GM12878 (cell line): ENCODE results near the gene KHNYN. TPM values are rescaled to one million over a fixed set of nuclear protein-coding genes. Genes with fewer than 3 reads are reported as not detected.

Experiments
- ATAC-seq: fragments of 200-7000 bp; cut with Tn5 transposase; 3 replicates; pipeline ENCODE4 v1.9.1; 2020; ENCODE audit warnings: mild to moderate bottlenecking, moderate library complexity
- BruUV-seq: library from RNA; stranded (reverse); fragments of 400-500 nt; replicated peaks from 2 replicates; lab custom pipeline; 2021; lab: Mats Ljungman, UMichigan
- CTCF ChIA-PET: fragments of 300-600 bp; sonication (Branson Sonifier 250); formaldehyde crosslinking; extraction: SDS; loops from one replicate; lab custom pipeline; 2021; ENCODE audit warnings: inconsistent platforms; lab: Yijun Ruan, JAX
- POLR2A ChIA-PET: fragments of 350-600 bp; formaldehyde crosslinking; extraction: SDS; loops from one replicate; lab custom pipeline; 2021; ENCODE audit warnings: inconsistent platforms; lab: Charles Lee
- RAD21 ChIA-PET: fragments of 300-600 bp; sonication (Branson Sonifier 250); formaldehyde crosslinking; loops from one replicate; lab custom pipeline; 2023; ENCODE audit warnings: antibody characterized with exemption; ENCODE audit not compliant: unreplicated experiment; lab: Charles Lee
- SMC1A ChIA-PET: fragments of 300-600 bp; sonication (Branson Sonifier 250); formaldehyde crosslinking; loops from one replicate; lab custom pipeline; 2023; ENCODE audit not compliant: unreplicated experiment, uncharacterized antibody; lab: Charles Lee
- DNase-seq: peaks from one replicate; pipeline ENCODE4 v3.0.0-alpha.2; 2011; ENCODE audit warnings: low read depth, low spot score
- FAIRE-seq: peaks from 3 replicates; lab custom pipeline; 2011; peaks lifted over from hg19 to GRCh38; lab: Jason Lieb, UNC
- H2AFZ ChIP-seq: 2 replicates; pipeline ENCODE4 v1.6.0; 2011; ENCODE audit warnings: low read depth, low read length, control low read depth; ENCODE audit not compliant: control insufficient read depth
- H3K27ac ChIP-seq: 2 replicates; pipeline ENCODE4 v1.5.1; 2011; ENCODE audit warnings: control low read depth; ENCODE audit not compliant: control insufficient read depth, insufficient read depth
- H3K27me3 ChIP-seq, 2 experiments: replicated peaks in 1 of 2; 2 replicates each; pipeline versions ENCODE4 v1.6.0 to v1.6.1; 2011; ENCODE audit warnings: low read length in 1 of 2; ENCODE audit not compliant: control insufficient read depth in 2 of 2, insufficient read depth in 2 of 2
- H3K36me3 ChIP-seq, 2 experiments: 2 replicates each; pipeline ENCODE4 v1.5.1; 2011; ENCODE audit warnings: low read length in 1 of 2; ENCODE audit not compliant: control insufficient read depth in 2 of 2, insufficient read depth in 2 of 2
- H3K4me1 ChIP-seq: 2 replicates; pipeline ENCODE4 v1.6.1; 2011; ENCODE audit warnings: mild to moderate bottlenecking, low read length, moderate library complexity, mixed read lengths; ENCODE audit not compliant: control insufficient read depth, insufficient read depth
- H3K4me2 ChIP-seq: 2 replicates; pipeline ENCODE4 v1.6.0; 2011; ENCODE audit warnings: control low read depth; ENCODE audit not compliant: control insufficient read depth, insufficient read depth
- H3K4me3 ChIP-seq: fragments of 200-600 bp; sonication (generic); 2 replicates; pipeline ENCODE4 v1.5.1; 2016
- H3K79me2 ChIP-seq: 2 replicates; pipeline ENCODE4 v1.6.0; 2011; ENCODE audit warnings: low read length; ENCODE audit not compliant: control insufficient read depth, insufficient read depth
- H3K9ac ChIP-seq: 2 replicates; pipeline ENCODE4 v1.8.0; 2011; ENCODE audit warnings: low read length, control low read depth, mixed read lengths; ENCODE audit not compliant: control insufficient read depth, insufficient read depth
- H3K9me3 ChIP-seq: replicated peaks from 3 replicates; pipeline ENCODE4 v1.5.1; 2011; ENCODE audit warnings: mild to moderate bottlenecking, low read length; ENCODE audit not compliant: control insufficient read depth, insufficient read depth
- H4K20me1 ChIP-seq: 2 replicates; pipeline ENCODE4 v1.6.0; 2011; ENCODE audit not compliant: control insufficient read depth, insufficient read depth
- BHLHE40 ChIP-seq, 2 experiments: fragments of 450-650 bp in 1 of 2; IDR thresholded peaks; 2 replicates each; pipeline ENCODE4 v1.6.1; 2011 to 2017; ENCODE audit warnings: low read depth in 2 of 2, borderline replicate concordance in 1 of 2, improper control_type of control experiment in 1 of 2, low read length in 1 of 2, mild to moderate bottlenecking in 1 of 2
- DPF2 ChIP-seq: fragments of 450-650 bp; IDR thresholded peaks from 2 replicates; pipeline ENCODE4 v1.6.1; 2017; ENCODE audit warnings: mild to moderate bottlenecking
- E4F1 ChIP-seq: fragments of 450-650 bp; IDR thresholded peaks from 2 replicates; pipeline ENCODE4 v1.6.1; 2018; ENCODE audit warnings: borderline replicate concordance, mild to moderate bottlenecking; ENCODE audit not compliant: partially characterized antibody
- MXI1 ChIP-seq: fragments of 150-350 bp; IDR thresholded peaks from 2 replicates; pipeline ENCODE4 v1.6.1; 2011; ENCODE audit warnings: low read depth, mild to moderate bottlenecking, inconsistent platforms, low read length, improper control_type of control experiment
- PBX3 ChIP-seq: IDR thresholded peaks from 2 replicates; pipeline ENCODE4 v1.6.1; 2011; ENCODE audit warnings: mild to moderate bottlenecking, low read depth, low read length, moderate library complexity; ENCODE audit not compliant: insufficient replicate concordance
- REST ChIP-seq: IDR thresholded peaks from 2 replicates; pipeline ENCODE4 v1.6.1; 2012; ENCODE audit warnings: mild to moderate bottlenecking, low read depth, low read length
- SMC3 ChIP-seq: IDR thresholded peaks from 2 replicates; pipeline ENCODE4 v1.6.1; 2011; ENCODE audit warnings: low read length, improper control_type of control experiment, borderline replicate concordance
- STAT3 ChIP-seq: IDR thresholded peaks from 2 replicates; pipeline ENCODE4 v1.6.1; 2011; ENCODE audit warnings: low read depth, low read length, improper control_type of control experiment
- TBL1XR1 ChIP-seq: IDR thresholded peaks from 2 replicates; pipeline ENCODE4 v1.6.1; 2012; ENCODE audit warnings: low read depth, low read length, improper control_type of control experiment
- USF1 ChIP-seq: IDR thresholded peaks from 2 replicates; pipeline ENCODE4 v1.6.1; 2011; ENCODE audit warnings: borderline replicate concordance, low read depth, mild to moderate bottlenecking, moderate library complexity, mixed read lengths, low read length; ENCODE audit not compliant: insufficient read depth; ENCODE audit errors: extremely low read length
- WRNIP1 ChIP-seq: IDR thresholded peaks from 2 replicates; pipeline ENCODE4 v1.6.1; 2011; ENCODE audit warnings: low read depth, low read length, improper control_type of control experiment, borderline replicate concordance
- WGBS: methylation state at CpG from one replicate; pipeline ENCODE4 v1.1.6; 2016; ENCODE audit warnings: low lambda C conversion rate; ENCODE audit not compliant: insufficient replicate concordance, insufficient coverage; ENCODE audit errors: missing lambda C conversion rate; 5-methylcytosine and 5-hydroxymethylcytosine counted together
- in situ Hi-C: fragments of 300-500 bp; cut with MboI; formaldehyde crosslinking; loops from 9 replicates; pipeline ENCODE4 v1.14.3; 2018; ENCODE audit warnings: mixed read lengths
- intact Hi-C: fragments of 100-400 bp; cut with micrococcal nuclease; formaldehyde crosslinking; loops from one replicate; pipeline ENCODE4 v1.14.2; 2022; ENCODE audit not compliant: unreplicated experiment
- polyA plus RNA-seq, 11 experiments: library from polyadenylated mRNA; depleted of rRNA in 4 of 11; unstranded in 6 of 11; stranded (reverse) in 5 of 11; fragments of >200 nt; fragmentation: Nextera tagmentation in 4 of 11; fragmentation: Illumina TruSeq in 1 of 11; extraction: Ambion mirVana in 4 of 11; extraction: Trizol in 1 of 11; gene quantifications; 1 replicate in 1 of 11; 2 replicates in 10 of 11; pipeline versions ENCODE4 v1.2.1 to v1.2.3, GENCODE V29; 2011 to 2016; ENCODE audit warnings: inconsistent platforms in 2 of 11, missing spikeins in 2 of 11, low read depth in 1 of 11
- total RNA-seq, 4 experiments: library from RNA; depleted of rRNA in 3 of 4; stranded (reverse); fragments of >200 nt in 3 of 4; fragmentation: Illumina TruSeq in 1 of 4; extraction: Trizol in 1 of 4; gene quantifications; 2 replicates each; pipeline versions ENCODE4 v1.2.1 to v1.2.3, GENCODE V29; 2013 to 2021

The KHNYN gene
- total and polyA plus RNA-seq, 10 of the 15 experiments (the other 5 are each of a cell fraction or from before 2014, with no cell fraction given): 1.4 to 34.7 (median 21.5) TPM

- no peaks in the 10 kb centered on the region for H3K79me2 ChIP-seq
- BruUV-seq: no TSS peak
- no peak overlapping the region for H3K4me2 ChIP-seq
- no peak overlapping the region for H3K27ac ChIP-seq
- WGBS: 37% methylated on average over 6 of the region's 6 CpGs
- FAIRE-seq (no peak), ATAC-seq (no peak), DNase-seq (no peak)
- no peaks in the 10 kb centered on the region for H3K4me1 ChIP-seq
- no peaks in the 10 kb centered on the region; a peak in 2 of 4 replicates for H3K27me3 ChIP-seq
- H3K36me3 ChIP-seq: no peaks in the 10 kb centered on the region
- no peak overlapping the region for H3K9ac ChIP-seq
- H3K4me3 ChIP-seq: no peak overlapping the region
- CTCF ChIA-PET: interaction anchor here (1.0 to 2.2 kb wide), 3 partner anchors 13 to 52 kb away, joined by 3 to 18 read pairs (median 8); partner anchors contain the start of genes CBLN3 and KHNYN
- RAD21 ChIA-PET: interaction anchor here (1.1 kb wide), 1 partner anchor 13 kb away, joined by 4 read pairs; no protein-coding TSS in a partner anchor
- intact Hi-C loops (no loop called here), in situ Hi-C loops (no loop called here)
- H4K20me1 ChIP-seq: no peaks in the 10 kb centered on the region
- H3K9me3 ChIP-seq: no peaks in the 10 kb centered on the region
- H2AFZ ChIP-seq: no peak overlapping the region
- SMC1A ChIA-PET: interaction anchor here (0.6 to 2.1 kb wide), 2 partner anchors 14 to 213 kb away, joined by 3 to 6 read pairs; no protein-coding TSS in a partner anchor
- POLR2A ChIA-PET: interaction anchor here (1.3 kb wide), 1 partner anchor 57 kb away, joined by 3 read pairs; no protein-coding TSS in a partner anchor
- TF ChIP-seq E4F1 (no peak), TBL1XR1 (no peak), WRNIP1 (no peak), REST (no peak), SMC3 (no peak), PBX3 (no peak), MXI1 (no peak), USF1 (no peak), STAT3 (no peak), BHLHE40 (IDR thresholded peaks at IDR 0.05; ENCODE audit: borderline replicate concordance in 1 of 2, low read depth in 2 of 2, low read length in 1 of 2) (no peak), DPF2 (no peak)
These were observed 11.8 kb upstream of the KHNYN start for GRCh38 chr14:24417832-24418491.
